Kidney tubule cell (primary cell): ENCODE data around the gene SLPI.

Experiments
- DNase-seq: peaks from one replicate; pipeline ENCODE4 v3.0.0-alpha.2; 2018; ENCODE audit warnings: low spot score

The SLPI gene

GRCh38 chr20:45254383-45255262 lies at the start of gene SLPI:
Gene SLPI (minus strand): TSS chr20:45254564. CDS start chr20:45254543, 21 bp downstream.
- DNase-seq = peak; percentile 63

- no peak for DNase-seq
These were observed 49.5 kb upstream of the SLPI start for GRCh38 chr20:45303586-45304463.

GRCh38 chr20:45301824-45302271 lies 47.5 kb upstream of the SLPI start:
- DNase-seq = no peak

- peak; percentile 42 for DNase-seq
These were observed 46.6 kb upstream of the SLPI start for GRCh38 chr20:45300961-45301360.

- DNase-seq = no peak
These were observed 45.4 kb upstream of the SLPI start for GRCh38 chr20:45299786-45300185.

GRCh38 chr20:45297786-45298497 lies 43.6 kb upstream of the SLPI start:
- DNase-seq = no peak

GRCh38 chr20:45294659-45295058 lies 40.3 kb upstream of the SLPI start:
- no peak for DNase-seq

- no peak for DNase-seq
These were observed 39.6 kb upstream of the SLPI start for GRCh38 chr20:45294003-45294368.

- DNase-seq = peak; percentile 77
These were observed 39.0 kb upstream of the SLPI start for GRCh38 chr20:45293041-45294002.

- no peak for DNase-seq
These were observed 38.0 kb upstream of the SLPI start for GRCh38 chr20:45292343-45292742.

GRCh38 chr20:45291526-45291925 lies 37.2 kb upstream of the SLPI start:
- DNase-seq = no peak

- peak; percentile 83 for DNase-seq
These were observed 36.5 kb upstream of the SLPI start for GRCh38 chr20:45290677-45291355.

GRCh38 chr20:45289942-45290676 lies 35.7 kb upstream of the SLPI start:
- no peak for DNase-seq

- DNase-seq = no peak
These were observed 34.5 kb upstream of the SLPI start for GRCh38 chr20:45288860-45289259.

- DNase-seq = no peak
These were observed 34.0 kb upstream of the SLPI start for GRCh38 chr20:45288376-45288775.

- peak; percentile 69 for DNase-seq
These were observed 29.2 kb upstream of the SLPI start for GRCh38 chr20:45283551-45284057.

- no peak for DNase-seq
These were observed 28.6 kb upstream of the SLPI start for GRCh38 chr20:45282700-45283550.

GRCh38 chr20:45279992-45280391 lies 25.6 kb upstream of the SLPI start:
- peak; percentile 46 for DNase-seq

GRCh38 chr20:45275338-45275737 lies 21.0 kb upstream of the SLPI start:
- no peak for DNase-seq
